ENCODE measurements around the gene CABP5.

The CABP5 gene

DNA sequence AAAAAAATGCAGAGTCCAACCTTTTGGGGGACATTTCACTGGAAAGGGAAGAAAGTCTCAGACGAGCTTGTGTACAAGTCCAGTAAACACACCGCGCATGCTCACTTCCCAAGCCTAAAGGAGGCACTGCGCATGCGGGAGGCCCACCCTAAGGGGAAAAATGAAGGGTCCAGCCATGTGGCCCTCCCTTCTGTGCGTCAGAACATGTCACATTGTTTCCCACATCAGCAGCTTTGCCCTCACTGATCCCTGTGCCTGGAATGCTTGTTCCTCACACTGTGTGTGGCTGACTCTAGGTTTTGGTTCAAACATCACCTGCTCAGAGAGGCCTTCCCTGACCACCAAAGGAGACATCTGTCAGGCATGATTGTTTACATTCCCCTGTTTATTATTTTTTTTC, 45.1 kb downstream of the CABP5 start:
- Histone ChIP-seq H3K27me3 (ENCODE audit: control insufficient read depth, insufficient read depth, low read length) (no peaks in the 10 kb centered on the region), H3K79me2 (no peaks in the 10 kb centered on the region), H3K4me1 (no peaks in the 10 kb centered on the region), H3K9ac (no peak overlapping the region), H2AFZ (no peak overlapping the region), H3K4me3 (ENCODE audit: low read depth, low read length) (no peak overlapping the region), H3K27ac (no peak overlapping the region), H3K36me3 (ENCODE audit: control insufficient read depth, insufficient read depth, low read length) (no peaks in the 10 kb centered on the region), H3K9me3 (ENCODE audit: control insufficient read depth, low read length) (no peaks in the 10 kb centered on the region), H3K4me2 (ENCODE audit: low read length) (no peak overlapping the region)
- TF ChIP-seq, protein P1, sequence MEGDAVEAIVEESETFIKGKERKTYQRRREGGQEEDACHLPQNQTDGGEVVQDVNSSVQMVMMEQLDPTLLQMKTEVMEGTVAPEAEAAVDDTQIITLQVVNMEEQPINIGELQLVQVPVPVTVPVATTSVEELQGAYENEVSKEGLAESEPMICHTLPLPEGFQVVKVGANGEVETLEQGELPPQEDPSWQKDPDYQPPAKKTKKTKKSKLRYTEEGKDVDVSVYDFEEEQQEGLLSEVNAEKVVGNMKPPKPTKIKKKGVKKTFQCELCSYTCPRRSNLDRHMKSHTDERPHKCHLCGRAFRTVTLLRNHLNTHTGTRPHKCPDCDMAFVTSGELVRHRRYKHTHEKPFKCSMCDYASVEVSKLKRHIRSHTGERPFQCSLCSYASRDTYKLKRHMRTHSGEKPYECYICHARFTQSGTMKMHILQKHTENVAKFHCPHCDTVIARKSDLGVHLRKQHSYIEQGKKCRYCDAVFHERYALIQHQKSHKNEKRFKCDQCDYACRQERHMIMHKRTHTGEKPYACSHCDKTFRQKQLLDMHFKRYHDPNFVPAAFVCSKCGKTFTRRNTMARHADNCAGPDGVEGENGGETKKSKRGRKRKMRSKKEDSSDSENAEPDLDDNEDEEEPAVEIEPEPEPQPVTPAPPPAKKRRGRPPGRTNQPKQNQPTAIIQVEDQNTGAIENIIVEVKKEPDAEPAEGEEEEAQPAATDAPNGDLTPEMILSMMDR (IDR thresholded peaks at IDR 0.05), result no peak

DNA sequence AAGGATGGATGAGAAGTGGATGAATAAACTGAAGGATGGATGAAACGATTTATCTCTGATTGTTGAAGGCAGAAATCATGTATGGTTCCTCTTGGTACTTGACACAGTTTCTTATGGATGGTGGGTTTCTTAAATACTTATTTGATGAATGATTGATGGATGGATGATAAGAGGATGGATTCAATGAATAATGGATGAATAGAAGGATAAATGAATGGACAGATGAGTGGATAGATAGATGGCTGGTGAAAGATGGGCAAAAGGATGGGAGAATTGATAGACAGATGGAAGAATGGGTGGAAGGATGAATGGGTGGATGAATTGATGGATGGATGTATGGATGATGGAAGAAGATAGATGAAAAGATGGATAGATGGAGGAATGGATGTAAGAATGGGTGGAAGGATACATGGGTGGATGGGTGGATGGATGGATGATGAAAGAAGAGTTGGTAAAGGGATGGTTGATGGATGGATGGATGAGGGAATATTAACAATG, 47.6 kb downstream of the CABP5 start:
- no peak overlapping the region for H3K4me2 ChIP-seq (ENCODE audit: low read length)
- no peaks in the 10 kb centered on the region for H3K4me1 ChIP-seq
- no peak overlapping the region for H2AFZ ChIP-seq
- H3K4me3 ChIP-seq (ENCODE audit: low read depth, low read length), result no peak overlapping the region
- no peaks in the 10 kb centered on the region for H3K36me3 ChIP-seq (ENCODE audit: control insufficient read depth, insufficient read depth, low read length)
- H3K9ac ChIP-seq, result no peak overlapping the region
- no peaks in the 10 kb centered on the region for H3K9me3 ChIP-seq (ENCODE audit: control insufficient read depth, low read length)
- H3K27ac ChIP-seq, result no peak overlapping the region
- TF ChIP-seq, protein P1 (IDR thresholded peaks at IDR 0.05), result no peak
- H3K27me3 ChIP-seq (ENCODE audit: control insufficient read depth, insufficient read depth, low read length), result no peaks in the 10 kb centered on the region
- H3K79me2 ChIP-seq, result no peaks in the 10 kb centered on the region

DNA sequence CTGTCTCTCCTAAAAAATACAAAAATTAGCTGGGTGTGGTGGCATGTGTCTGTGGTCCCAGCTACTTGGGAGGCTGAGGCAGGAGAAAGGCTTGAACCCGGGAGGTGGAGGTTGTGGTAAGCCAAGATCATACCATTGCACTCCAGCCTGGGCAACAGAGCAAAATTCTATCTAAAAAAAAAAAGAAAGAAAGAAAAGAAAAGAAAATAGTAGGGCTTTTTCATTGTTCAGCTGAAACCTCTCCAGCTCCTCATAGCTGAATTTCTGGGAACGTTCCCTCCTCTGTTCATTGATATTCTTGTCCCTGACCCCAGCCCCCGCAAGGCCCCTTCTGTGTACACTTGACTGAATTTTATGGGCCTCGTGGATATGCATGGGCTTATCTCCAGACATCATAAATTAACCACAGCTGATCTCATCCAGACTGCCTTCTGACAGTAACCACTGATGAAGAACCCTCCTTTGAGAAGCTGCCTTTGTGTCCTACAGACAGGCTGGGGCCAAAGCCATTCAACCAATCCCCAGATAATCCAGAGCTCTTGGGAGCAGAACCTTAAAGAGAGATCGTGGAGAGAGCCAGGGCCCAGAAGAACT, 49.6 kb downstream of the CABP5 start, which contains the start of gene ELSPBP1:
ELSPBP1 (plus strand) TSS at position 424 of the 594 bp plus-strand sequence. CDS start 14,036 bp downstream, outside the sequence.
- no peak within 1 kb of the TSS for H3K9ac ChIP-seq
- H3K4me3 ChIP-seq (ENCODE audit: low read depth, low read length), result no peak within 1 kb of the TSS
- no peak within 1 kb of the TSS for H3K4me2 ChIP-seq (ENCODE audit: low read length)
- H3K9me3 ChIP-seq (ENCODE audit: control insufficient read depth, low read length), result no peaks in the 10 kb centered on the region
- TF ChIP-seq, protein P1 (IDR thresholded peaks at IDR 0.05), result no peak
- H2AFZ ChIP-seq, result no peak within 1 kb of the TSS
- H3K27me3 ChIP-seq (ENCODE audit: control insufficient read depth, insufficient read depth, low read length), result no peaks in the 10 kb centered on the region
- H3K36me3 ChIP-seq (ENCODE audit: control insufficient read depth, insufficient read depth, low read length), result no peaks in the 10 kb centered on the region
- no peak within 1 kb of the TSS for H3K27ac ChIP-seq
- no peaks in the 10 kb centered on the region for H3K4me1 ChIP-seq
- H3K79me2 ChIP-seq, result no peaks in the 10 kb centered on the region

DNA sequence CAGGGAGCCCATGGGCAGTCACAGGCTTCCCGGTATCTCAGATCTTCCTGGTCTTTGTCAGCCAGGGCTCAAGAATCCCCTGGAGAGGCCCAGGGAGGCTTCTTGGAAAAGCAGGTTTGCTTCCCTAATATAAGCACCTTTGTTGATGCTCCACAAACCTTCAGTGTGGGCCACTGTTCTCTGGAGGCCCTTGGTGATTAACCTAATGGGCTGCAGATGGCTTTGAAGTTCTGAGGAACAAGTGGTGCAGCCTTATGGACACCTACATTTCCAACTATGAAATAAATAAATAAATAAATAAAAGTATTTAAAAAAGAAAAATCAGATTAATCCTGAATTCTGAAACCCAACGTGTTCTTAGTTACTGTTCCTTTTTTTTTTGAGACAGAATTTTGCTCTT, 51.8 kb downstream of the CABP5 start, which contains the start of gene BSPH1:
BSPH1 (minus strand) TSS at position 101 of the 400 bp plus-strand sequence; CDS start at position 12, 89 bp downstream.
- Histone ChIP-seq H3K9me3 (ENCODE audit: control insufficient read depth, low read length) (no peaks in the 10 kb centered on the region), H3K4me2 (ENCODE audit: low read length) (no peak within 1 kb of the TSS), H3K9ac (no peak within 1 kb of the TSS), H3K4me3 (ENCODE audit: low read depth, low read length) (no peak within 1 kb of the TSS), H2AFZ (no peak within 1 kb of the TSS), H3K27me3 (ENCODE audit: control insufficient read depth, insufficient read depth, low read length) (no peaks in the 10 kb centered on the region), H3K27ac (no peak within 1 kb of the TSS), H3K4me1 (no peaks in the 10 kb centered on the region), H3K36me3 (ENCODE audit: control insufficient read depth, insufficient read depth, low read length) (no peaks in the 10 kb centered on the region), H3K79me2 (no peaks in the 10 kb centered on the region)
- TF ChIP-seq, protein P1 (IDR thresholded peaks at IDR 0.05), result no peak

Data from parathyroid adenoma (tissue), 2 donors.